ENCODE results near the gene PPP1R14B.
A peak's percentile ranks its signal among the peaks of the same experiment; 100 is the strongest.

The PPP1R14B gene

DNA sequence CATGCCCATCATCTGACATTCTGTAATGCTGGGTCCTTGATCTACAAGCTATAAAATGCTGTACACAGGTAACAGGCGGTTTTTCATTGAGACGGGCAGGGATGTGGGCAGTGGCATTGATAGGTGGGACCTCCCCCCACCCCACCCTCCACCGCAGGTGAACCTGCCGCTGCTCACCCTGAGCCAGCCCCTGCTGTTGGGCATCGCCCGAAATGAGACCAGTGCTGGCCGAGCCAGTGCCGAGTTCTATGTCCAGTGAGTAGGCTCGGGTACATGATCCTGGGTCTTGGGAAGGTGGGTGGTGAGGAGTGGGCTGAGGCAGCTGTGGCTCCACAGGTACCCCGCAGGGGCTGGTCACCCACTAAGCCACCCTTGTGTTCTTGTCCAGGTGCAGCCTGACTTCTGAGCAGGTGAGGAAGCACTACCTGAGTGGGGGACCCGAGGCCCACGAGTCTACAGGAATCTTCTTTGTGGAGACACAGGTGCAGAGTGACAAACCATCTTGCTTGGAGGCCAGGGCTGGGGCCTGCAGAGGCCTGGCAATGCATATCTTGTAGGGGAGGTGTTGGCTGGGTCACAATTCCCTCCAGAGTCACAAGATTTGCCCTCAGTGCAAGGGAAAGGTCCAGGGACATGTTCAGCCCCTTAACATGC lies 17.5 kb downstream of the PPP1R14B start:
- no peak overlapping the region for H3K4me3 ChIP-seq (replicated peaks; ENCODE audit: insufficient read depth, low read length)
- H3K27ac ChIP-seq (replicated peaks), result no peak overlapping the region
- no peak for TF ChIP-seq GABPA (IDR thresholded peaks at IDR 0.05; ENCODE audit: low read depth)
- TF ChIP-seq SPI1 (IDR thresholded peaks at IDR 0.05; ENCODE audit: borderline replicate concordance, low read depth), result no peak
- TF ChIP-seq, protein P1, sequence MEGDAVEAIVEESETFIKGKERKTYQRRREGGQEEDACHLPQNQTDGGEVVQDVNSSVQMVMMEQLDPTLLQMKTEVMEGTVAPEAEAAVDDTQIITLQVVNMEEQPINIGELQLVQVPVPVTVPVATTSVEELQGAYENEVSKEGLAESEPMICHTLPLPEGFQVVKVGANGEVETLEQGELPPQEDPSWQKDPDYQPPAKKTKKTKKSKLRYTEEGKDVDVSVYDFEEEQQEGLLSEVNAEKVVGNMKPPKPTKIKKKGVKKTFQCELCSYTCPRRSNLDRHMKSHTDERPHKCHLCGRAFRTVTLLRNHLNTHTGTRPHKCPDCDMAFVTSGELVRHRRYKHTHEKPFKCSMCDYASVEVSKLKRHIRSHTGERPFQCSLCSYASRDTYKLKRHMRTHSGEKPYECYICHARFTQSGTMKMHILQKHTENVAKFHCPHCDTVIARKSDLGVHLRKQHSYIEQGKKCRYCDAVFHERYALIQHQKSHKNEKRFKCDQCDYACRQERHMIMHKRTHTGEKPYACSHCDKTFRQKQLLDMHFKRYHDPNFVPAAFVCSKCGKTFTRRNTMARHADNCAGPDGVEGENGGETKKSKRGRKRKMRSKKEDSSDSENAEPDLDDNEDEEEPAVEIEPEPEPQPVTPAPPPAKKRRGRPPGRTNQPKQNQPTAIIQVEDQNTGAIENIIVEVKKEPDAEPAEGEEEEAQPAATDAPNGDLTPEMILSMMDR (IDR thresholded peaks at IDR 0.05; ENCODE audit: insufficient read depth, low read length), result no peak
- TF ChIP-seq POLR2AphosphoS5 (IDR thresholded peaks at IDR 0.05; ENCODE audit: low read depth), result no peak
- TF ChIP-seq REST (IDR thresholded peaks at IDR 0.05; ENCODE audit: insufficient replicate concordance, low read depth), result no peak

DNA sequence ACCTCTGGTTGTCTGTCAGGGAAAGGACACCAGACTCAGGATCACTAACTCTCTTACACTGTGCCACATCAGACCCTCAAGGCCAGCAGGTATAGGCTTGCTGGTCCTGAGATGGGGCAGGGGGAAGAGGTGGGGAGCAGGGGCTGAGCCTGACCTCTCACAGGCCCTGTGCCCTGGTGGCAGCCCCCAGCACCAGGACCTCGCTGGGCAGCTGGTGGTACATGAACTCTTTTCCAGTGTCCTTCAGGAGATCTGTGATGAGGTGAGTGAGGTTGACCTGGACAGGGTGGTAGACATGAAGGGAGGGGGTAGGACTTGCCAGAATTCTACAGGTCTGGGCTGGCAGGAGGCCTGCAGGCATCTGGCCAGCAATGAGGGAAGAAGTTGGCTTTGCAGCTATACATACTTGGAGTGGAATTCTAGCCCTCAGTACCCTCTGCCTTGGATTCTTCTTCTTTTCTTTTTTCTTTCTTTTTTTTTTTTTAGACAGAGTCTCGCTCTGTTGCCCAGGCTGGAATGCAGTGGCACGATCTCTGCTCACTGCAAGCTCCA lies 19.3 kb downstream of the PPP1R14B start:
- no peak for DNase-seq (ENCODE audit: low read depth in 1 of 2, low spot score in 1 of 2)
- Histone ChIP-seq H3K4me3 (replicated peaks; ENCODE audit: insufficient read depth, low read length) (peak overlapping the region; percentile 71), H3K27me3 (ENCODE audit: insufficient read depth, poor library complexity, severe bottlenecking) (no peaks in the 10 kb centered on the region), H3K27ac (replicated peaks) (no peak overlapping the region)
- TF ChIP-seq, protein P1 (IDR thresholded peaks at IDR 0.05; ENCODE audit: insufficient read depth, low read length), result no peak
- TF ChIP-seq SPI1 (IDR thresholded peaks at IDR 0.05; ENCODE audit: borderline replicate concordance, low read depth), result no peak
- no peak for TF ChIP-seq GABPA (IDR thresholded peaks at IDR 0.05; ENCODE audit: low read depth)
- TF ChIP-seq REST (IDR thresholded peaks at IDR 0.05; ENCODE audit: insufficient replicate concordance, low read depth), result no peak
- no peak for TF ChIP-seq POLR2AphosphoS5 (IDR thresholded peaks at IDR 0.05; ENCODE audit: low read depth)

More for the DNA sequence above, 17.5 kb downstream of the PPP1R14B start:
- no peaks in the 10 kb centered on the region for H3K27me3 ChIP-seq (ENCODE audit: insufficient read depth, poor library complexity, severe bottlenecking)
- no peak for DNase-seq (ENCODE audit: low read depth in 1 of 2, low spot score in 1 of 2)

- no peaks in the 10 kb centered on the region for H3K27me3 ChIP-seq (ENCODE audit: insufficient read depth, poor library complexity, severe bottlenecking)
- peak overlapping the region; percentile 78 for H3K27ac ChIP-seq (replicated peaks)
- H3K4me3 ChIP-seq (replicated peaks; ENCODE audit: insufficient read depth, low read length), result peak overlapping the region; percentile 71
- DNase-seq (ENCODE audit: low read depth in 1 of 2, low spot score in 1 of 2), result peak; percentile 78 to 80
- TF ChIP-seq REST (IDR thresholded peaks at IDR 0.05; ENCODE audit: insufficient replicate concordance, low read depth) (no peak), SPI1 (IDR thresholded peaks at IDR 0.05; ENCODE audit: borderline replicate concordance, low read depth) (no peak), GABPA (IDR thresholded peaks at IDR 0.05; ENCODE audit: low read depth) (no peak), POLR2AphosphoS5 (IDR thresholded peaks at IDR 0.05; ENCODE audit: low read depth) (no peak)
- TF ChIP-seq, protein P1 (IDR thresholded peaks at IDR 0.05; ENCODE audit: insufficient read depth, low read length), result no peak
These were observed 20.2 kb downstream of the PPP1R14B start for GRCh38 chr11:64226507-64227051.
